Loucy (cell line): ENCODE measurements around the gene CETP.

Experiments used
- EZH2phosphoT487 ChIP-seq: fragments of 200-600 bp; IDR thresholded peaks from 2 replicates; pipeline ENCODE4 v1.6.1; 2018; ENCODE audit warnings: antibody characterized with exemption, mild to moderate bottlenecking, moderate library complexity, borderline replicate concordance
- TF ChIP-seq, protein P1 (sequence below): fragments of 200-600 bp; sonication (generic); conservative IDR thresholded peaks from 2 replicates; pipeline ENCODE4 v1.5.1; 2014; ENCODE audit warnings: mild to moderate bottlenecking, antibody characterized with exemption, low read length

DNA sequence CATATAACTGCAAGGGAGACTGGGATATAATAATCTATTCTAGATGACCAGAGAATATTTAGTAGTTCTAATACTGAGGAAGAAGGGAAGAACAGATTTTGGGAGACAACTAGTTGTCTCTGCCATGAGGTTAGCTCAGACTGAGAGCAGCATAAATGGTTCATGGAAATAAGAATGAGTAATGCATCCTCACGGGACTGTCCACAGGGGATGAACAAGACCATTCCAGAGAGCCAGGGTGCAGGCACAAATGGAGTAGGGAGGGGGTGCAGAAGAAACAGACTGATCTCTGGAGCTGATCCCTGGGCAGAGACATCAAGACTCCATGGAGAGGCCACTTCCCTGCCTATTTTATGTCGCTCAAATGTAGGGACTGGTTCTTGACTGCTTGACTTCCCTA is 58.0 kb downstream of the CETP start:
- TF ChIP-seq, protein P1, sequence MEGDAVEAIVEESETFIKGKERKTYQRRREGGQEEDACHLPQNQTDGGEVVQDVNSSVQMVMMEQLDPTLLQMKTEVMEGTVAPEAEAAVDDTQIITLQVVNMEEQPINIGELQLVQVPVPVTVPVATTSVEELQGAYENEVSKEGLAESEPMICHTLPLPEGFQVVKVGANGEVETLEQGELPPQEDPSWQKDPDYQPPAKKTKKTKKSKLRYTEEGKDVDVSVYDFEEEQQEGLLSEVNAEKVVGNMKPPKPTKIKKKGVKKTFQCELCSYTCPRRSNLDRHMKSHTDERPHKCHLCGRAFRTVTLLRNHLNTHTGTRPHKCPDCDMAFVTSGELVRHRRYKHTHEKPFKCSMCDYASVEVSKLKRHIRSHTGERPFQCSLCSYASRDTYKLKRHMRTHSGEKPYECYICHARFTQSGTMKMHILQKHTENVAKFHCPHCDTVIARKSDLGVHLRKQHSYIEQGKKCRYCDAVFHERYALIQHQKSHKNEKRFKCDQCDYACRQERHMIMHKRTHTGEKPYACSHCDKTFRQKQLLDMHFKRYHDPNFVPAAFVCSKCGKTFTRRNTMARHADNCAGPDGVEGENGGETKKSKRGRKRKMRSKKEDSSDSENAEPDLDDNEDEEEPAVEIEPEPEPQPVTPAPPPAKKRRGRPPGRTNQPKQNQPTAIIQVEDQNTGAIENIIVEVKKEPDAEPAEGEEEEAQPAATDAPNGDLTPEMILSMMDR, result no peak
- no peak for TF ChIP-seq EZH2phosphoT487
